WTC11 (cell line): ENCODE measurements around the gene TTC24.

Experiments
- ELF4 ChIP-seq: sonication (generic); formaldehyde crosslinking; IDR thresholded peaks from 2 replicates; pipeline ENCODE4 v1.8.1; 2022; ENCODE audit warnings: low read depth, mild to moderate bottlenecking, moderate library complexity, missing genetic modification reagents
- GABPB1 ChIP-seq: sonication (generic); formaldehyde crosslinking; IDR thresholded peaks from 2 replicates; pipeline ENCODE4 v1.8.1; 2023; ENCODE audit warnings: mild to moderate bottlenecking, missing genetic modification reagents
- JUN ChIP-seq: sonication (generic); formaldehyde crosslinking; IDR thresholded peaks from 2 replicates; pipeline ENCODE4 v1.8.0; 2023; ENCODE audit warnings: mild to moderate bottlenecking, missing genetic modification reagents
- KAT7 ChIP-seq: sonication (generic); formaldehyde crosslinking; IDR thresholded peaks from 2 replicates; pipeline ENCODE4 v1.8.1; 2023; ENCODE audit warnings: missing genetic modification reagents, mild to moderate bottlenecking, borderline replicate concordance
- TEAD4 ChIP-seq: sonication (generic); formaldehyde crosslinking; IDR thresholded peaks from 2 replicates; pipeline ENCODE4 v1.8.0; 2022; ENCODE audit warnings: mild to moderate bottlenecking, missing genetic modification reagents
- TF ChIP-seq, protein P1 (sequence below): fragments of 200-600 bp; IDR thresholded peaks from 2 replicates; pipeline ENCODE4 v1.8.0; 2022; ENCODE audit warnings: antibody characterized with exemption
- TF ChIP-seq, protein P2 (sequence below): sonication (generic); formaldehyde crosslinking; IDR thresholded peaks from 2 replicates; pipeline ENCODE4 v1.8.1; 2022; ENCODE audit warnings: low read depth, missing genetic modification reagents, borderline replicate concordance
- TF ChIP-seq, protein P3 (sequence below): sonication (generic); formaldehyde crosslinking; conservative IDR thresholded peaks from 2 replicates; pipeline ENCODE4 v1.8.1; 2023; ENCODE audit warnings: mild to moderate bottlenecking, low read depth, missing genetic modification reagents, moderate library complexity
- TF ChIP-seq, protein P4 (sequence below): sonication (generic); formaldehyde crosslinking; IDR thresholded peaks from 2 replicates; pipeline ENCODE4 v1.8.1; 2023; ENCODE audit warnings: mild to moderate bottlenecking, missing genetic modification reagents, moderate library complexity

DNA sequence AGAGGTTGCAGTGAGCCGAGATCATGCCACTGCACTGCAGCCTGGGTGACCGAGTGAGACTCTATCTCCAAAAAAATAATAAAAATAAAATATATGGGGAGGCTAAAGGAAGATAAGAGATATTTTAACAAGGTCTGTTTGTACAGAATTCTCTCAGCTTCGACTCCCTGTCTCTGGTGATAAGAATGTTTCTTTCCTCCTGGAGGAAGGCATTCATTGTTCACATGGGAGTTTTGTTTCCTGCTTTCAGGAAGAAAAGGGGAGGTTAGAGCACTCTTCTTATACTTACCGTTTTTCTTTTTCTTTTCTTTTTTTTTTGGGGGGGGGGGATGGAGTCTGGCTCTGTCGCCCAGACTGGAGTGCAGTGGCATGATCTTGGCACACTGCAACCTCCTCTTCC, 10.0 kb downstream of the TTC24 start:
- TF ChIP-seq, protein P1, sequence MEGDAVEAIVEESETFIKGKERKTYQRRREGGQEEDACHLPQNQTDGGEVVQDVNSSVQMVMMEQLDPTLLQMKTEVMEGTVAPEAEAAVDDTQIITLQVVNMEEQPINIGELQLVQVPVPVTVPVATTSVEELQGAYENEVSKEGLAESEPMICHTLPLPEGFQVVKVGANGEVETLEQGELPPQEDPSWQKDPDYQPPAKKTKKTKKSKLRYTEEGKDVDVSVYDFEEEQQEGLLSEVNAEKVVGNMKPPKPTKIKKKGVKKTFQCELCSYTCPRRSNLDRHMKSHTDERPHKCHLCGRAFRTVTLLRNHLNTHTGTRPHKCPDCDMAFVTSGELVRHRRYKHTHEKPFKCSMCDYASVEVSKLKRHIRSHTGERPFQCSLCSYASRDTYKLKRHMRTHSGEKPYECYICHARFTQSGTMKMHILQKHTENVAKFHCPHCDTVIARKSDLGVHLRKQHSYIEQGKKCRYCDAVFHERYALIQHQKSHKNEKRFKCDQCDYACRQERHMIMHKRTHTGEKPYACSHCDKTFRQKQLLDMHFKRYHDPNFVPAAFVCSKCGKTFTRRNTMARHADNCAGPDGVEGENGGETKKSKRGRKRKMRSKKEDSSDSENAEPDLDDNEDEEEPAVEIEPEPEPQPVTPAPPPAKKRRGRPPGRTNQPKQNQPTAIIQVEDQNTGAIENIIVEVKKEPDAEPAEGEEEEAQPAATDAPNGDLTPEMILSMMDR: no peak
- TF ChIP-seq, protein P2, sequence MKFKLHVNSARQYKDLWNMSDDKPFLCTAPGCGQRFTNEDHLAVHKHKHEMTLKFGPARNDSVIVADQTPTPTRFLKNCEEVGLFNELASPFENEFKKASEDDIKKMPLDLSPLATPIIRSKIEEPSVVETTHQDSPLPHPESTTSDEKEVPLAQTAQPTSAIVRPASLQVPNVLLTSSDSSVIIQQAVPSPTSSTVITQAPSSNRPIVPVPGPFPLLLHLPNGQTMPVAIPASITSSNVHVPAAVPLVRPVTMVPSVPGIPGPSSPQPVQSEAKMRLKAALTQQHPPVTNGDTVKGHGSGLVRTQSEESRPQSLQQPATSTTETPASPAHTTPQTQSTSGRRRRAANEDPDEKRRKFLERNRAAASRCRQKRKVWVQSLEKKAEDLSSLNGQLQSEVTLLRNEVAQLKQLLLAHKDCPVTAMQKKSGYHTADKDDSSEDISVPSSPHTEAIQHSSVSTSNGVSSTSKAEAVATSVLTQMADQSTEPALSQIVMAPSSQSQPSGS (CRISPR knock-in tag): no peak
- TF ChIP-seq GABPB1 (CRISPR knock-in tag): no peak
- TF ChIP-seq, protein P3, sequence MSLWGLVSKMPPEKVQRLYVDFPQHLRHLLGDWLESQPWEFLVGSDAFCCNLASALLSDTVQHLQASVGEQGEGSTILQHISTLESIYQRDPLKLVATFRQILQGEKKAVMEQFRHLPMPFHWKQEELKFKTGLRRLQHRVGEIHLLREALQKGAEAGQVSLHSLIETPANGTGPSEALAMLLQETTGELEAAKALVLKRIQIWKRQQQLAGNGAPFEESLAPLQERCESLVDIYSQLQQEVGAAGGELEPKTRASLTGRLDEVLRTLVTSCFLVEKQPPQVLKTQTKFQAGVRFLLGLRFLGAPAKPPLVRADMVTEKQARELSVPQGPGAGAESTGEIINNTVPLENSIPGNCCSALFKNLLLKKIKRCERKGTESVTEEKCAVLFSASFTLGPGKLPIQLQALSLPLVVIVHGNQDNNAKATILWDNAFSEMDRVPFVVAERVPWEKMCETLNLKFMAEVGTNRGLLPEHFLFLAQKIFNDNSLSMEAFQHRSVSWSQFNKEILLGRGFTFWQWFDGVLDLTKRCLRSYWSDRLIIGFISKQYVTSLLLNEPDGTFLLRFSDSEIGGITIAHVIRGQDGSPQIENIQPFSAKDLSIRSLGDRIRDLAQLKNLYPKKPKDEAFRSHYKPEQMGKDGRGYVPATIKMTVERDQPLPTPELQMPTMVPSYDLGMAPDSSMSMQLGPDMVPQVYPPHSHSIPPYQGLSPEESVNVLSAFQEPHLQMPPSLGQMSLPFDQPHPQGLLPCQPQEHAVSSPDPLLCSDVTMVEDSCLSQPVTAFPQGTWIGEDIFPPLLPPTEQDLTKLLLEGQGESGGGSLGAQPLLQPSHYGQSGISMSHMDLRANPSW (CRISPR knock-in tag): no peak
- TF ChIP-seq, protein P4, sequence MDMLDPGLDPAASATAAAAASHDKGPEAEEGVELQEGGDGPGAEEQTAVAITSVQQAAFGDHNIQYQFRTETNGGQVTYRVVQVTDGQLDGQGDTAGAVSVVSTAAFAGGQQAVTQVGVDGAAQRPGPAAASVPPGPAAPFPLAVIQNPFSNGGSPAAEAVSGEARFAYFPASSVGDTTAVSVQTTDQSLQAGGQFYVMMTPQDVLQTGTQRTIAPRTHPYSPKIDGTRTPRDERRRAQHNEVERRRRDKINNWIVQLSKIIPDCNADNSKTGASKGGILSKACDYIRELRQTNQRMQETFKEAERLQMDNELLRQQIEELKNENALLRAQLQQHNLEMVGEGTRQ (CRISPR knock-in tag): no peak
- TF ChIP-seq JUN (CRISPR knock-in tag): no peak
- no peak for TF ChIP-seq TEAD4 (CRISPR knock-in tag)
- TF ChIP-seq KAT7 (CRISPR knock-in tag): no peak
- TF ChIP-seq ELF4 (CRISPR knock-in tag): no peak
